ENCODE data around the gene PGAM4.
"Not testable (repeated sequence)": the region's sequence is repeated elsewhere in the genome, so short reads cannot be mapped to it uniquely, and the experiment has no call there.

PGAM4 gene

GRCh38 chrX:77969538-77969937, at the start of gene PGAM4:
PGAM4 (minus strand) TSS chrX:77969638; CDS start chrX:77969638, 0 bp downstream.
- DNase-seq (ENCODE audit: low spot score) = no peak

GRCh38 chrX:78011846-78012245, 42.4 kb upstream of the PGAM4 start:
- no peak for DNase-seq (ENCODE audit: low spot score)

GRCh38 chrX:77979870-77980269, 10.4 kb upstream of the PGAM4 start:
- no peak for DNase-seq (ENCODE audit: low spot score)

GRCh38 chrX:77977518-77977917, 8.1 kb upstream of the PGAM4 start:
- no peak for DNase-seq (ENCODE audit: low spot score)

GRCh38 chrX:77977095-77977494, 7.7 kb upstream of the PGAM4 start:
- DNase-seq (ENCODE audit: low spot score) = no peak

- no peak for DNase-seq (ENCODE audit: low spot score)
Observed at GRCh38 chrX:77975755-77976154, 6.3 kb upstream of the PGAM4 start.

- no peak for DNase-seq (ENCODE audit: low spot score)
Observed at GRCh38 chrX:77967631-77968030, 1.8 kb downstream of the PGAM4 start.

GRCh38 chrX:77966361-77966760, 3.1 kb downstream of the PGAM4 start:
- DNase-seq (ENCODE audit: low spot score) = no peak

GRCh38 chrX:77962068-77962902, 7.2 kb downstream of the PGAM4 start:
- DNase-seq (ENCODE audit: low spot score) = no peak

GRCh38 chrX:77961063-77961462, 8.4 kb downstream of the PGAM4 start:
- DNase-seq (ENCODE audit: low spot score) = no peak

- DNase-seq (ENCODE audit: low spot score) = no peak
Observed at GRCh38 chrX:77960567-77960966, 8.9 kb downstream of the PGAM4 start.

GRCh38 chrX:77953708-77954107, 15.7 kb downstream of the PGAM4 start:
- no peak for DNase-seq (ENCODE audit: low spot score)

- DNase-seq (ENCODE audit: low spot score) = no peak
Observed at GRCh38 chrX:77953302-77953701, 16.1 kb downstream of the PGAM4 start.

- DNase-seq (ENCODE audit: low spot score) = no peak
Observed at GRCh38 chrX:77952173-77952572, 17.3 kb downstream of the PGAM4 start.

- no peak for DNase-seq (ENCODE audit: low spot score)
Observed at GRCh38 chrX:77949840-77950239, 19.6 kb downstream of the PGAM4 start.

GRCh38 chrX:77946571-77946970, 22.9 kb downstream of the PGAM4 start:
- no peak for DNase-seq (ENCODE audit: low spot score)

- no peak for DNase-seq (ENCODE audit: low spot score)
Observed at GRCh38 chrX:77945910-77946545, 23.4 kb downstream of the PGAM4 start.

- not testable (repeated sequence) for DNase-seq (ENCODE audit: low spot score)
Observed at GRCh38 chrX:77945031-77945430, 24.4 kb downstream of the PGAM4 start.

- DNase-seq (ENCODE audit: low spot score) = no peak
Observed at GRCh38 chrX:77938083-77938680, 31.3 kb downstream of the PGAM4 start.

GRCh38 chrX:77937291-77937690, 32.1 kb downstream of the PGAM4 start:
- no peak for DNase-seq (ENCODE audit: low spot score)

GRCh38 chrX:77936299-77936698, 33.1 kb downstream of the PGAM4 start:
- DNase-seq (ENCODE audit: low spot score) = no peak

GRCh38 chrX:77935886-77936285, 33.6 kb downstream of the PGAM4 start:
- no peak for DNase-seq (ENCODE audit: low spot score)

GRCh38 chrX:77930581-77930980, 38.9 kb downstream of the PGAM4 start:
- no peak for DNase-seq (ENCODE audit: low spot score)
